Astrocyte of the cerebellum (primary cell): ENCODE measurements around the gene FARS2.

Source experiments
- DNase-seq: peaks from one replicate; pipeline ENCODE4 v3.0.0-alpha.2; 2011; ENCODE audit warnings: low read depth
- H3K4me3 ChIP-seq: 2 replicates; pipeline ENCODE4 v1.5.1; 2011; ENCODE audit warnings: mild to moderate bottlenecking, low read depth, low read length, moderate library complexity
- CTCF ChIP-seq: IDR thresholded peaks from 2 replicates; pipeline ENCODE4 v1.5.1; 2012; ENCODE audit warnings: low read length, low read depth, moderate library complexity, mild to moderate bottlenecking; ENCODE audit errors: missing control alignments
- in situ Hi-C: cut with HindIII; loops from 2 replicates; pipeline ENCODE4 v1.10.0; 2017; ENCODE audit warnings: low sequenced_read_pairs

FARS2 gene

DNA sequence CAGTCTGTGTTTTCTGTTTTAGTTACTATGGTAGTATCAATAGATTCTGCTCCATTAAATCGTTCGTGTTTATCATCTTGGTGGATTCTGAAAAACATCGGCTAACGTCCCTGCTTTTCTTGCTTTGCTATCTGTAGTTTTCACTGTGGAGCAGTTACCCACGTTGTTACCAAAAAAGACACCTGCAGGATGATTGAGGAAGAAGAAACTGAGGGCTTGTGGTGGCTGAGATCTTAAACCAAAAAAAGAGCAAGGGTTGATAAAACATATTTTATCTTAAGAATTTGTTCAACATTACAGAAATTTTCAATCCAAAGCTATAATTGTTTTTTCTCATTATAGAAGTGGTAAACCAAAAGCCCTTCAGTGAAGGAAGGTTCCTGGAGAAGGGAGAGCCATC lies 166.3 kb downstream of the FARS2 start:
- H3K4me3 ChIP-seq = no peak overlapping the region
- DNase-seq = no peak
- no peak for TF ChIP-seq CTCF
- in situ Hi-C loops = no loop called here

DNA sequence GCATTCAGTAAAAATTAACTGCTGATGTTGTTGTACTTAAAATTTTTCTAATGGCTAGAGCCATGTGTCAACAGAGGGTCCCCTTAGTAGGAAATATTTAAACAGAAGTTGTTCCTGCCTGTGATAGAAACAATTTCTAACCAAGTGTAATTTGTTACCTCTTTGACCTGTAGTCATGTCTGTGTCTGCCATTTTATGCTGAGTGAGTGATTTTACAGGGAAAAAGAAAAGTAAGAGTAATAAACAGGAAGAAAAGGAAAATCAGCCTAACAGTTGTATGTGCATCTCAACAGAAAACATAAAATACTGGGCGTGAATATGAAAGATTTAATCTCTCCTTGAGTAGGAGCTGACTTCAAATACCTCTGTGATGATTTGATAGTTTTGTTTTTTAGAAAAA lies 172.0 kb downstream of the FARS2 start:
- no peak for DNase-seq
- no peak for TF ChIP-seq CTCF
- in situ Hi-C loops = no loop called here

GRCh38 chr6:5435449-5435848 lies 174.1 kb downstream of the FARS2 start:
- DNase-seq = peak; percentile 82
- no peak for TF ChIP-seq CTCF
- no peak overlapping the region for H3K4me3 ChIP-seq
- in situ Hi-C loops = no loop called here

More for the DNA sequence above, 172.0 kb downstream of the FARS2 start:
- H3K4me3 ChIP-seq = no peak overlapping the region

GRCh38 chr6:5438922-5439584 lies 177.7 kb downstream of the FARS2 start:
- in situ Hi-C loops = no loop called here
- no peak for DNase-seq
- TF ChIP-seq CTCF = no peak
- no peak overlapping the region for H3K4me3 ChIP-seq

DNA sequence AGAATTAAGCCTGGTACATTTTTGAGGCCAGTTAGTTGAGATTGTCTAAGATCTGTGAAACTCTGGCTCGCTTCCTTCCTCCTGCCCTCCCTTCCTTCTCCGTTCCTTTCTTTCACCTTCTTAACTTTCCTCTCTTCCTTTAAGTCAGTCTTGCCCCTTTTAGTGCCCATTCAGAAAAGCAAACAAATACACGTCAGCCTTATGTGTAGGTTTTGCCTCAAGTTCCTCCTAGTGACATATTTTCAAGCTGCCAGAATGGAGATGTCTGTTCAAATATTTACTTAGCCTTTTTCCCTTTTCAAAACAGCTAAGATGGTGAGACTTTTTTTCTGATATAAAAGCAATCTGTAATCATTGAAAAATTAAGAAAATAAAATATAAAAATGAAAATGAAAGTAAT lies 178.4 kb downstream of the FARS2 start:
- no peak for TF ChIP-seq CTCF

GRCh38 chr6:5442319-5442718 lies 181.0 kb downstream of the FARS2 start:
- in situ Hi-C loops = no loop called here
- H3K4me3 ChIP-seq = no peak overlapping the region
- TF ChIP-seq CTCF = no peak
- DNase-seq = no peak

More for the DNA sequence above, 178.4 kb downstream of the FARS2 start:
- in situ Hi-C loops = no loop called here
- DNase-seq = no peak
- no peak overlapping the region for H3K4me3 ChIP-seq
